Caco-2 (cell line): Measurements from ENCODE around the gene RASSF8. TPM values are rescaled to one million over a fixed set of nuclear protein-coding genes. Genes with fewer than 3 reads are reported as not detected.

Experiments
- BruUV-seq: library from RNA; stranded (reverse); fragments of 400-500 nt; replicated peaks from 2 replicates; lab custom pipeline; 2021; lab: Mats Ljungman, UMichigan
- CTCF ChIA-PET: fragments of 300-600 bp; sonication (Branson Sonifier 250); formaldehyde crosslinking; loops from one replicate; lab custom pipeline; 2022; ENCODE audit warnings: antibody characterized with exemption; lab: Charles Lee
- POLR2A ChIA-PET: fragments of 300-600 bp; sonication (Branson Sonifier 250); formaldehyde crosslinking; loops from one replicate; lab custom pipeline; 2022; ENCODE audit warnings: antibody characterized with exemption; lab: Charles Lee
- DNase-seq, 2 experiments: peaks; one replicate each; pipeline versions ENCODE4 v3.0.0 to v3.0.0-alpha.2; 2020 to 2022
- H3K27me3 ChIP-seq: replicated peaks from 2 replicates; pipeline ENCODE4 v1.6.0; 2011; ENCODE audit warnings: low read length; ENCODE audit not compliant: control insufficient read depth, insufficient read depth
- H3K36me3 ChIP-seq: 2 replicates; pipeline ENCODE4 v1.5.1; 2011; ENCODE audit warnings: low read length; ENCODE audit not compliant: control insufficient read depth, insufficient read depth
- H3K4me1 ChIP-seq: fragments of 250-450 bp; sonication (Bioruptor Pico); 2 replicates; pipeline ENCODE4 v1.5.1; 2020; ENCODE audit warnings: mild to moderate bottlenecking
- H3K4me3 ChIP-seq: 2 replicates; pipeline ENCODE4 v1.5.1; 2011; ENCODE audit warnings: low read depth, mild to moderate bottlenecking, control low read depth, low read length
- H3K9me3 ChIP-seq: fragments of 250-450 bp; sonication (Bioruptor Pico); 2 replicates; pipeline ENCODE4 v1.5.1; 2020; ENCODE audit warnings: mild to moderate bottlenecking, moderate library complexity
- H3K27ac Mint-ChIP-seq: one replicate; pipeline ENCODE4 v1.8.0; 2022; ENCODE audit warnings: mixed read lengths; ENCODE audit not compliant: unreplicated experiment
- H3K27me3 Mint-ChIP-seq: one replicate; pipeline ENCODE4 v1.8.0; 2022; ENCODE audit warnings: mixed read lengths; ENCODE audit not compliant: insufficient read depth, unreplicated experiment
- H3K36me3 Mint-ChIP-seq: one replicate; pipeline ENCODE4 v1.8.0; 2022; ENCODE audit warnings: mild to moderate bottlenecking, mixed read lengths; ENCODE audit not compliant: insufficient read depth, unreplicated experiment
- H3K4me1 Mint-ChIP-seq: one replicate; pipeline ENCODE4 v1.8.0; 2022; ENCODE audit warnings: low read depth, mixed read lengths; ENCODE audit not compliant: unreplicated experiment
- H3K4me3 Mint-ChIP-seq: one replicate; pipeline ENCODE4 v1.8.0; 2022; ENCODE audit warnings: mild to moderate bottlenecking, moderate library complexity, mixed read lengths; ENCODE audit not compliant: unreplicated experiment
- H3K9me3 Mint-ChIP-seq: one replicate; pipeline ENCODE4 v1.8.0; 2022; ENCODE audit warnings: mixed read lengths; ENCODE audit not compliant: unreplicated experiment
- CTCF ChIP-seq, 2 experiments: fragments of 200-600 bp in 1 of 2; IDR thresholded peaks; 1 replicate in 1 of 2; 2 replicates in 1 of 2; pipeline versions ENCODE4 v1.5.1 to v1.8.0; 2011 to 2022; ENCODE audit warnings: antibody characterized with exemption in 1 of 2, control low read depth in 1 of 2, inconsistent platforms in 1 of 2, low read depth in 1 of 2, low read length in 1 of 2, mild to moderate bottlenecking in 1 of 2, moderate library complexity in 1 of 2; ENCODE audit not compliant: insufficient read depth in 1 of 2, severe bottlenecking in 1 of 2, unreplicated experiment in 1 of 2
- intact Hi-C: fragments of 100-400 bp; cut with micrococcal nuclease; formaldehyde crosslinking; loops from one replicate; pipeline ENCODE4 v1.10.0; 2022; ENCODE audit not compliant: unreplicated experiment
- total RNA-seq: library from RNA; stranded (reverse); gene quantifications from 2 replicates; pipeline ENCODE4 v1.2.3, GENCODE V29; 2022

RASSF8 gene
- total RNA-seq, 1 experiment from 2014 or later = 143 TPM

GRCh38 chr12:26112232-26112631 lies 153.8 kb downstream of the RASSF8 start:
- Mint-ChIP-seq H3K27me3 (no peaks in the 10 kb centered on the region), H3K27ac (peak overlapping the region; percentile 2), H3K9me3 (no peaks in the 10 kb centered on the region), H3K36me3 (peaks cover 13% of the 10 kb centered on the region), H3K4me1 (peaks cover 17% of the 10 kb centered on the region), H3K4me3 (peak overlapping the region; percentile 78)
- no TSS peak for BruUV-seq
- Histone ChIP-seq H3K27me3 (no peaks in the 10 kb centered on the region), H3K36me3 (no peaks in the 10 kb centered on the region), H3K9me3 (no peaks in the 10 kb centered on the region), H3K4me3 (no peak overlapping the region), H3K4me1 (peaks cover 23% of the 10 kb centered on the region)
- POLR2A ChIA-PET = no interaction called here
- intact Hi-C loops = loop anchor here (5.0 to 10.0 kb wide), 2 partner anchors 315 to 723 kb away; partner anchors contain the start of gene ITPR2
- TF ChIP-seq CTCF (IDR thresholded peaks at IDR 0.05; ENCODE audit: insufficient read depth in 1 of 2, low read depth in 1 of 2, low read length in 1 of 2, severe bottlenecking in 1 of 2, unreplicated experiment in 1 of 2) = no peak
- no peak for DNase-seq
- CTCF ChIA-PET = interaction anchor here (1.0 kb wide), 1 partner anchor 15 kb away, joined by 3 read pairs; no protein-coding TSS in a partner anchor

GRCh38 chr12:26112703-26113147 lies 154.2 kb downstream of the RASSF8 start:
- DNase-seq = peak in 1 of 2 experiments; percentile 26
- CTCF ChIA-PET = no interaction called here
- Mint-ChIP-seq H3K36me3 (peaks cover 13% of the 10 kb centered on the region), H3K27me3 (no peaks in the 10 kb centered on the region), H3K9me3 (no peaks in the 10 kb centered on the region), H3K4me3 (peak overlapping the region; percentile 78), H3K27ac (peak overlapping the region; percentile 2), H3K4me1 (peaks cover 17% of the 10 kb centered on the region)
- no TSS peak for BruUV-seq
- POLR2A ChIA-PET = no interaction called here
- Histone ChIP-seq H3K27me3 (no peaks in the 10 kb centered on the region), H3K4me3 (no peak overlapping the region), H3K36me3 (no peaks in the 10 kb centered on the region), H3K4me1 (peaks cover 23% of the 10 kb centered on the region), H3K9me3 (no peaks in the 10 kb centered on the region)
- intact Hi-C loops = loop anchor here (5.0 to 10.0 kb wide), 2 partner anchors 315 to 722 kb away; partner anchors contain the start of gene ITPR2
- no peak for TF ChIP-seq CTCF (IDR thresholded peaks at IDR 0.05; ENCODE audit: insufficient read depth in 1 of 2, low read depth in 1 of 2, low read length in 1 of 2, severe bottlenecking in 1 of 2, unreplicated experiment in 1 of 2)

DNA sequence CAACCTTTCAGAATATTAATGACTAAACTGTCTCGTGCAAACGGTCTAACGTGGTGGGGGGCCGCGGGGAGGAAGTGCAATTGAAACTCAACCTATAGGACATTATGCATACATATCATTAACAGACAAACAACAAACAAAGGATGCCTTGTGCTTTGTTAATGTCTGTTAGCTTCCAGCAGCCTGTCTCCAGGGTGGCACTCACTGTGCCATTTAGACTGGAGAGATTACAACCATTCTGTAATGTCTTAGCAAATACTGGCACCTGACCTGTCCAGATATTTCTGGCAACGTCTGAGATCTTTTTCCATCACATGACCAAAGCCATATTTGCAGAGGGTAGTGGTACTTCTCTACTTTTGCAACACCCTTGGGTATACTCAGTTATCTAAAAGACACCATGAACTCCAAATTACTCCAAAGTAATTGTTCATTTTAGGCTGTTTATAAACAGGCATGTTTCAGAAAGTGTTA lies 154.7 kb downstream of the RASSF8 start:
- intact Hi-C loops = loop anchor here (5.0 to 10.0 kb wide), 2 partner anchors 314 to 722 kb away; partner anchors contain the start of gene ITPR2
- Mint-ChIP-seq H3K27ac (no peak overlapping the region), H3K9me3 (no peaks in the 10 kb centered on the region), H3K27me3 (no peaks in the 10 kb centered on the region), H3K4me1 (peaks cover 17% of the 10 kb centered on the region), H3K36me3 (peaks cover 13% of the 10 kb centered on the region), H3K4me3 (peak overlapping the region; percentile 78)
- POLR2A ChIA-PET = no interaction called here
- DNase-seq = no peak
- TF ChIP-seq CTCF (IDR thresholded peaks at IDR 0.05; ENCODE audit: insufficient read depth in 1 of 2, low read depth in 1 of 2, low read length in 1 of 2, severe bottlenecking in 1 of 2, unreplicated experiment in 1 of 2) = no peak
- H3K4me1 ChIP-seq = peaks cover 23% of the 10 kb centered on the region
- H3K27me3 ChIP-seq = no peaks in the 10 kb centered on the region
- CTCF ChIA-PET = no interaction called here
- peak overlapping the region; percentile 77 for H3K4me3 ChIP-seq
- TSS peak; percentile 86 for BruUV-seq
- H3K36me3 ChIP-seq = no peaks in the 10 kb centered on the region
- H3K9me3 ChIP-seq = no peaks in the 10 kb centered on the region
